GM11168 (cell line): ENCODE results near the gene MSI2.

Source experiments
- in situ Hi-C: fragments of 300-500 bp; cut with MboI; formaldehyde crosslinking; loops from one replicate; pipeline ENCODE4 v1.12.0; 2022; ENCODE audit warnings: low sequenced_read_pairs; ENCODE audit not compliant: unreplicated experiment

Gene MSI2

GRCh38 chr17:57243171-57243622, 13.1 kb upstream of the MSI2 start:
- in situ Hi-C loops, result loop anchor here (5.0 to 10.0 kb wide), 2 partner anchors 164 to 502 kb away; partner anchors contain the start of gene CCDC182

- in situ Hi-C loops, result loop anchor here (10.0 kb wide), 1 partner anchor 499 kb away; the partner anchor contains the start of gene CCDC182
Observed at GRCh38 chr17:57245786-57246185, 10.5 kb upstream of the MSI2 start.

GRCh38 chr17:57246257-57246656, 10.1 kb upstream of the MSI2 start:
- in situ Hi-C loops, result loop anchor here (10.0 kb wide), 1 partner anchor 499 kb away; the partner anchor contains the start of gene CCDC182

DNA sequence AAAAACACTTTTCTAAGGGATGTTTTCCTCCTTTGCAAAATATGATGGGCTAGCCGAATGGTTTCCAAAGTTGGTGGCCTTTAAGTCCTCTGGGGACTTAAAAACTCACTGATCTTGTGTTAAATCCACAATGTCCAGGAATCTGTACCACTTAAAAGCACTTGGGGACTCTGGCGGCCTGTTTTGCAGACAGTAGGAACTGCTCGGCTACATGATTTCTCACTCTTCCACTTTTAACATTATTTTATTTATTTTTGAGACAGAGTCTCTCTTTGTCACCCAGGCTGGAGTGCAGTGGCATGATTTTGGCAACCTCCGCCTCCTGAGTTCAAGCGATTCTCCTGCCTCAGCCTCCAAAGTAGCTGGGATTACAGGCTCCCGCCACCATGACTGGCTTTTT, 9.1 kb upstream of the MSI2 start:
- in situ Hi-C loops, result loop anchor here (10.0 kb wide), 1 partner anchor 498 kb away; the partner anchor contains the start of gene CCDC182

- in situ Hi-C loops, result loop anchor here (10.0 kb wide), 1 partner anchor 497 kb away; the partner anchor contains the start of gene CCDC182
Observed at GRCh38 chr17:57247913-57248312, 8.4 kb upstream of the MSI2 start.

GRCh38 chr17:57249520-57249919, 6.8 kb upstream of the MSI2 start:
- in situ Hi-C loops, result loop anchor here (10.0 kb wide), 1 partner anchor 495 kb away; the partner anchor contains the start of gene CCDC182

GRCh38 chr17:57251211-57251787, 5.0 kb upstream of the MSI2 start:
- in situ Hi-C loops, result no loop called here

DNA sequence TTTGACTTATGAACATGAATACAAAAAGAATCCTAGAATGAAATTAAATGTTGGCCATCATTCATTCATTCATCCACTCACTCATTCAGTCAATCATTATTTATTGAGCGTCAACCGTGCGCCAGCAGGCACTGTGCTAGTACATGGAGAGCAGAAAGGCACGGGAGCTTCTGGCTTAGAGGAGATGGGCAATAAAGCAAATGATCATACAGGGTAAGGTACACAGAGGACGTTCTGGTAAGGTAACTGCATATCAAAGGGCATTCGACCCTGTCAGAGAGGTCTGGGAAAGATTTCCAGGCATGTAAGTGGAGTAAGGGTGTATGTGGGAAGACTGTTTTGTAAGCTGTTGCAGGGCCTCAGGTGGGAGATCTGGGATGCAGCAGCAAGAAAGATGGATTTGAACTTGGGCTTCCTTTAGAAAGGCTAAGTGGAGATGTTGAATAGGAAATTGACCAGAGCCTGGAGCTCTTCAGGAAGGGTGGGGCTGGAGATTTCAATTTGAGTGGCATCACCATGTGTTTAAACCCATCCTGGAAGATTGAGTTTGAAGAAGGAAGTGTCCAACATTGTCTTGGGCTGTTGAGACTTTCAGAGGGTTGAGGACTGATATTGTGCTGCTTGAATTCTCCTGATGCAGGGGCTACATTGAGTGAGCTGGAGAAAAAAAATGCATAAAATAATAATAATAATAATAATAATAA, 2.8 kb upstream of the MSI2 start:
- in situ Hi-C loops, result no loop called here

GRCh38 chr17:57255182-57255775, 1.0 kb upstream of the MSI2 start:
- in situ Hi-C loops, result no loop called here

GRCh38 chr17:57256708-57257112, 387 bp downstream of the MSI2 start:
- in situ Hi-C loops, result no loop called here

- in situ Hi-C loops, result no loop called here
Observed at GRCh38 chr17:57257195-57257894, 1.0 kb downstream of the MSI2 start.

DNA sequence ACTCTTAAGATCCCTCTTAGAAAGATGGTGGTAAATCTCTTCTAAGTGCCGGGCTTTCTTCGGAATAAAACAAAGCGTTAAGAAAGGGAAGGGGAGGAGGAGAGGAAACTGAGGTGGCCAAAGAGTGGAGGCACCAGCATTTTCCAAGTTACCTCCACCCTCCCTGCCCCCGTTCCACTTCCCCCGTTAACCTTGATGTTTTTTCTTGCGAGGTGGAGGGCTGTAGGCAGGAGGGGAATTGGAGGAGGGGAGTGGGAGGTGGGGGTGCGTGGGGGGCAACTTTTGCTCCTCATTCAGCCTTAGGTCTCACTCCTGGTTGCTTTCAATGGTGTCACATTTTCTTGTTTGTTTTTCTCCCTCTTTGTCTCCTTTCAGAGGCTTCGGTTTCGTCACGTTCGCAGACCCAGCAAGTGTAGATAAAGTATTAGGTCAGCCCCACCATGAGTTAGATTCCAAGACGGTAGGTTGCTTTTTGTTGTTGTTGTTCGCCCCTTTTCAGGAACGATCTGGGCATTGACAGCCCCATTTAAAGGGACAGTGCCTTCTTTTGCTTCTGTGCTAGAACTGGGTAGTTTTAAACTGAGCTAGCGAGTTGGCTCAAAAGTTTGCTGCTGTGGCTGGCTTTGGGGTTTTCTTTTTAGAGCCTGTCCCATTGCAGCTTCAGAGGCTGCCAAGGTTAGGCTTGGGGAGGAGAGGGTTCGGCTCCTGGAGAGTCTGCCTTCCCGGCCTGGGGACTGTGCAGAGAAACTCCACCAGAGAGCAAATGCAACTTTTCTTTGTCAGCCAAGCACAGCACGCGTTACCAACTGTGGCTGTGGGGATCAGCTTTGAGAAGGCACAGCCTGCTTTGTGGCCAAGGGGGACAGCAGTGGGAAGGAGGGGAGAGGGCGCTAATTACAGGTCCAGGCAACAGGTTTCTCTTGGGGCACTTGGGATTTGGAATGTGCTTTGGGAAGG, 1.9 kb downstream of the MSI2 start:
- in situ Hi-C loops, result no loop called here

DNA sequence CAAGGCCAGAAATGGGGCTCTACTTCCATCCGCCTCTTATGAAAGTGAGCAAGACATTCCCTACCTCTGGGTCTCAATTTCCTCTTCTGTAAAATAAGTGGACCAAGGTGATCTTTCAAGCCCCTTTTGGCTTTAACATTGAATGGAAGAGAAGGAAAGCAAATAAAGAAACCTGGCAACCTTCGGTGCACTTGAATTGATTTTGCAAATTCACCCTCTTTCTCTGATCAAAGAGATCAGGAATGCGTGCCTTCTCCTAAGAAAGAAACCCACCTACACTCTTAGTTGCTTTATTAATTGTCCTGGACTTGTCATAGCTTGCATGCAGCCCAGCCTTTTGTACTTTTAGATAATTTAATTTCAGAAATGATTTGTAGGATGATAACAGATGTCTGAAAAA, 3.0 kb downstream of the MSI2 start:
- in situ Hi-C loops, result no loop called here

DNA sequence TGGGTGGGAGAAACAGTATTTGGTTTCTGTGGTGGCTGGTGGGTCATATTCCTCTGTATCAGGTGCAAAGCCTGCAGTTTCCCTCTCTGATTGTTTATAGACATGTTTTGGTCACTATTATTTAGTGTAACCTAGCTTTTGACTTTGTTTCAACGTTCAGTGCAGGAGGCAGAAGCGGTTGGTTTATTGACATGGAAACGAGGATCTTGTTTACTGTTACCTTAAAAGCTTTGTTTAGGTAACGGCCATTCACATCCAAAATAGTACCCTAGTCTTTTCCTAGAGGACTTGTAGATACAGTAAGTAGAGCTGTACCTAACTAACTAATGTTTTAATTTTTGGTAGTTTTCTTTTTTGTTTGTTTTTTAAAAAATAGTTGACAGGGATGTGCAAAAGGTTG, 3.5 kb downstream of the MSI2 start:
- in situ Hi-C loops, result no loop called here

- in situ Hi-C loops, result no loop called here
Observed at GRCh38 chr17:57260325-57261083, 4.2 kb downstream of the MSI2 start.

DNA sequence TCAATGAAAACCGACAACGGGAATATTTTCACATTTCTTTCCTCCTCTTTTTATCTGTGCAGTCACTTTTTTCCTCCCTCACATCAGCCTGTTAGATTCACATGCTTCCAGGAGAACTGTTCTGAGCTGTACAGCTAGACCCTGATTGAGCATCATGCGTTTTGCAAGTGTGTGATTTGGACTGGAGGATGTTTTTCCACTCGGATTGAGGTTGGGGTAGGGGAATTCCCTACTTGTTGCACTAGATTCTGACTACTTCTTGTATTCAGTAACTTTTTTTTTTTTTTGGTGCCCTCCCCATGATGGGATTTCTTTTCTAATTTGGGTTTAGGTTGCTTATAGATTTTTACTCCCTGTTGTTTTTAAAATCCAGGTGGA, 4.8 kb downstream of the MSI2 start:
- in situ Hi-C loops, result no loop called here

- in situ Hi-C loops, result no loop called here
Observed at GRCh38 chr17:57262557-57262956, 6.2 kb downstream of the MSI2 start.

DNA sequence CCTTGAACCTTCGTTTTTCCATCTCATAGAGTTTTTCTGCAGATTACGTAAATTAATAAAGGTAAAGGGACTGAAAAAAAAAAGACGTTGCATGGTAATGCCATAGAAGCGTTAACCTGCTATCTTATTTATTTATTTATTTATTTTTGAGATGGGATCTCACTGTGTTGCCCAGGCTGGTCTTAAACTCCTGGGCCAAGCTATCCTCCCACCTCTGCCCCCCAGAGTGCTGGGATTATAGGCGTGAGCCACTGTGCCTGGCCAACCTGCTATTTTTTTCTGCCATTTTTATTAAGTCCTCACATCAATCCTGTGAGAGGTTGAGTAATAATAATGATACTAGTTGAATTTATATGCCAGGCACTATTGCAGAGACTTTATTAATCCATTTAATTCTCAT, 7.9 kb downstream of the MSI2 start:
- in situ Hi-C loops, result no loop called here

GRCh38 chr17:57264776-57265175, 8.5 kb downstream of the MSI2 start:
- in situ Hi-C loops, result no loop called here
